Thoracic aorta (tissue), 2 donors: ENCODE data around the gene KCND3. TPM values are rescaled to one million over a fixed set of nuclear protein-coding genes. Genes with fewer than 3 reads are reported as not detected.

Experiments
- ATAC-seq: fragments of 150-250 bp; one replicate; pipeline ENCODE4 v1.8.0; 2017; ENCODE audit warnings: low read depth; ENCODE audit not compliant: insufficient number of reproducible peaks, low FRiP score
- DNase-seq: peaks from one replicate; pipeline ENCODE4 v3.0.0-alpha.2; 2020; ENCODE audit warnings: low spot score
- H3K27ac ChIP-seq, 2 donors: fragments of 200-600 bp; sonication (generic); 1 replicate in 1 of 2; 2 replicates in 1 of 2; pipeline ENCODE4 v1.5.1; 2016; ENCODE audit warnings: mild to moderate bottlenecking in 2 of 2, moderate library complexity in 2 of 2
- H3K27me3 ChIP-seq: fragments of 200-600 bp; sonication (generic); replicated peaks from 2 replicates; pipeline ENCODE4 v1.6.0; 2016; ENCODE audit warnings: mild to moderate bottlenecking; ENCODE audit not compliant: insufficient read depth
- H3K36me3 ChIP-seq: fragments of 200-600 bp; sonication (generic); one replicate; pipeline ENCODE4 v1.5.1; 2016
- H3K4me1 ChIP-seq, 2 donors: fragments of 200-600 bp; sonication (generic); 1 replicate in 1 of 2; 2 replicates in 1 of 2; pipeline versions ENCODE4 v1.5.1 to v1.6.0; 2016; ENCODE audit warnings: low read depth in 2 of 2, mild to moderate bottlenecking in 1 of 2; ENCODE audit not compliant: control insufficient read depth in 1 of 2
- H3K4me3 ChIP-seq: fragments of 200-600 bp; sonication (generic); 2 replicates; pipeline ENCODE4 v1.5.1; 2016; ENCODE audit warnings: mild to moderate bottlenecking
- H3K9me3 ChIP-seq: fragments of 200-600 bp; sonication (generic); 2 replicates; pipeline ENCODE4 v1.5.1; 2016
- CTCF ChIP-seq: fragments of 200-600 bp; sonication (generic); IDR thresholded peaks from one replicate; pipeline ENCODE4 v1.5.1; 2019; ENCODE audit warnings: antibody characterized with exemption
- total RNA-seq, 2 donors: library from RNA; depleted of rRNA; stranded (reverse); fragments of >200 nt; gene quantifications; one replicate each; pipeline versions ENCODE4 v1.1.0 to v1.2.3, GENCODE V29; 2016

KCND3 gene
- total RNA-seq, 2 donors from 2014 or later, result 12.3 to 16.6 TPM

GRCh38 chr1:111822138-111822537 lies 167.3 kb downstream of the KCND3 start:
- Histone ChIP-seq H3K4me3 (no peak overlapping the region), H3K27ac (no peak overlapping the region), H3K9me3 (peaks cover 3% of the 10 kb centered on the region), H3K27me3 (no peaks in the 10 kb centered on the region), H3K4me1 (no peaks in the 10 kb centered on the region), H3K36me3 (no peaks in the 10 kb centered on the region)
- TF ChIP-seq CTCF, result no peak
- ATAC-seq (no peak), DNase-seq (no peak)

- H3K27ac ChIP-seq, result no peak overlapping the region
- ATAC-seq, result no peak
- peaks cover 3% of the 10 kb centered on the region for H3K9me3 ChIP-seq
- DNase-seq, result no peak
- TF ChIP-seq CTCF, result no peak
- H3K36me3 ChIP-seq, result no peaks in the 10 kb centered on the region
- H3K4me1 ChIP-seq, result no peaks in the 10 kb centered on the region
- H3K4me3 ChIP-seq, result no peak overlapping the region
- H3K27me3 ChIP-seq, result no peaks in the 10 kb centered on the region
These were observed 168.2 kb downstream of the KCND3 start for GRCh38 chr1:111821121-111821745.

- H3K4me3 ChIP-seq, result no peak overlapping the region
- no peaks in the 10 kb centered on the region for H3K4me1 ChIP-seq
- no peak for DNase-seq
- ATAC-seq, result no peak
- no peaks in the 10 kb centered on the region for H3K27me3 ChIP-seq
- TF ChIP-seq CTCF, result no peak
- H3K36me3 ChIP-seq, result no peaks in the 10 kb centered on the region
- no peak overlapping the region for H3K27ac ChIP-seq
- H3K9me3 ChIP-seq, result peaks cover under 1% of the 10 kb centered on the region
These were observed 169.8 kb downstream of the KCND3 start for GRCh38 chr1:111819566-111820263.

- no peak overlapping the region for H3K4me3 ChIP-seq
- no peak overlapping the region for H3K27ac ChIP-seq
- TF ChIP-seq CTCF, result no peak
- H3K36me3 ChIP-seq, result no peaks in the 10 kb centered on the region
- no peaks in the 10 kb centered on the region for H3K27me3 ChIP-seq
- H3K4me1 ChIP-seq, result no peaks in the 10 kb centered on the region
- ATAC-seq, result no peak
- DNase-seq, result no peak
- H3K9me3 ChIP-seq, result no peaks in the 10 kb centered on the region
These were observed 170.9 kb downstream of the KCND3 start for GRCh38 chr1:111818546-111818945.

- no peaks in the 10 kb centered on the region for H3K4me1 ChIP-seq
- DNase-seq (no peak), ATAC-seq (no peak)
- H3K4me3 ChIP-seq, result no peak overlapping the region
- TF ChIP-seq CTCF, result no peak
- no peaks in the 10 kb centered on the region for H3K27me3 ChIP-seq
- no peak overlapping the region for H3K27ac ChIP-seq
- H3K9me3 ChIP-seq, result no peaks in the 10 kb centered on the region
- H3K36me3 ChIP-seq, result no peaks in the 10 kb centered on the region
These were observed 171.4 kb downstream of the KCND3 start for GRCh38 chr1:111818081-111818480.
